Mesangial cell (primary cell): Measurements from ENCODE around the gene MRPS18B. TPM values are rescaled to one million over a fixed set of nuclear protein-coding genes. Genes with fewer than 3 reads are reported as not detected.

Experiments used
- total RNA-seq: library from RNA; depleted of rRNA; stranded (reverse); fragments of >200 nt; gene quantifications from 2 replicates; pipeline ENCODE4 v1.2.3, GENCODE V29; 2015

The MRPS18B gene
- 52.4 and 67.6 TPM in 2 replicates for total RNA-seq

GRCh38 chr6:30617565-30618269, at the start of gene MRPS18B:
MRPS18B (plus strand) TSS chr6:30617840; CDS start chr6:30617866, 26 bp downstream.

GRCh38 chr6:30571075-30571761, 46.4 kb upstream of the MRPS18B start, which contains the start of gene ABCF1:
ABCF1 (plus strand) TSS chr6:30571442; CDS start chr6:30571488, 46 bp downstream.

GRCh38 chr6:30616811-30617564, 652 bp upstream of the MRPS18B start, which contains the start of gene PPP1R10:
PPP1R10 (minus strand) TSS chr6:30617243; CDS start chr6:30609944, 7,299 bp downstream.

GRCh38 chr6:30626484-30627366, 9.1 kb downstream of the MRPS18B start, which contains the start of gene ATAT1:
ATAT1 (plus strand) TSS chr6:30626874.

GRCh38 chr6:30646450-30647241, 29.0 kb downstream of the MRPS18B start, which contains the start of gene C6orf136:
C6orf136 (plus strand) TSS chr6:30647133; CDS start chr6:30647232, 99 bp downstream.

GRCh38 chr6:30672445-30673253, 55.0 kb downstream of the MRPS18B start, which contains the start of gene DHX16:
DHX16 (minus strand) TSS chr6:30673006; CDS start chr6:30672841, 165 bp downstream.

Other genes with a start within 250 kb of the MRPS18B start
- gene HLA-E, start 128.3 kb upstream of the MRPS18B start, total RNA-seq = 66.3 and 166 TPM in 2 replicates
- gene GNL1, start 61.4 kb upstream of the MRPS18B start, total RNA-seq = 42.0 and 44.0 TPM in 2 replicates
- 9.3 and 9.8 TPM in 2 replicates for gene PRR3, start 60.5 kb upstream of the MRPS18B start, total RNA-seq
- 32.1 and 37.8 TPM in 2 replicates for gene ABCF1, start 46.4 kb upstream of the MRPS18B start, total RNA-seq
- gene PPP1R10, start 597 bp upstream of the MRPS18B start, total RNA-seq = 22.0 and 36.1 TPM in 2 replicates
- 5.1 and 9.0 TPM in 2 replicates for gene ATAT1, start 9.0 kb downstream of the MRPS18B start, total RNA-seq
- 8.0 and 10.0 TPM in 2 replicates for gene C6orf136, start 29.3 kb downstream of the MRPS18B start, total RNA-seq
- 23.3 and 33.4 TPM in 2 replicates for gene DHX16, start 55.2 kb downstream of the MRPS18B start, total RNA-seq
- gene PPP1R18, start 68.8 kb downstream of the MRPS18B start, total RNA-seq = 60.1 and 75.4 TPM in 2 replicates
- 17.7 and 26.2 TPM in 2 replicates for gene NRM, start 73.1 kb downstream of the MRPS18B start, total RNA-seq
- gene MDC1, start 99.4 kb downstream of the MRPS18B start, total RNA-seq = 9.9 and 14.3 TPM in 2 replicates
- gene TUBB, start 102.5 kb downstream of the MRPS18B start, total RNA-seq = 856 and 2,016 TPM in 2 replicates
- 127 and 150 TPM in 2 replicates for gene FLOT1, start 124.8 kb downstream of the MRPS18B start, total RNA-seq
- 123 and 201 TPM in 2 replicates for gene IER3, start 126.7 kb downstream of the MRPS18B start, total RNA-seq